H1 (cell line): ENCODE results near the gene PPIF. TPM values are rescaled to one million over a fixed set of nuclear protein-coding genes. Genes with fewer than 3 reads are reported as not detected.

Source experiments
- CTCF ChIA-PET: fragments of 300-600 bp; sonication (Branson Sonifier 250); formaldehyde crosslinking; loops from one replicate; lab custom pipeline; 2021; ENCODE audit not compliant: partially characterized antibody; lab: Charles Lee
- POLR2A ChIA-PET: fragments of 300-600 bp; sonication (Branson Sonifier 250); formaldehyde crosslinking; loops from one replicate; lab custom pipeline; 2021; ENCODE audit warnings: inconsistent platforms; ENCODE audit not compliant: partially characterized antibody; lab: Charles Lee
- DNase-seq, 2 experiments: peaks; one replicate each; pipeline versions ENCODE4 v3.0.0 to v3.0.0-alpha.2; 2010 to 2022; ENCODE audit warnings: low spot score in 2 of 2, low read depth in 1 of 2, mixed read lengths in 1 of 2
- FAIRE-seq: peaks from 2 replicates; lab custom pipeline; 2011; peaks lifted over from hg19 to GRCh38; lab: Jason Lieb, UNC
- H2AFZ ChIP-seq: 2 replicates; pipeline ENCODE4 v1.8.1; 2012; ENCODE audit warnings: low read length, inconsistent platforms
- H2AK5ac ChIP-seq: 2 replicates; pipeline ENCODE4 v1.6.1; 2013; ENCODE audit warnings: low read depth, low read length
- H2BK120ac ChIP-seq: replicated peaks from 2 replicates; pipeline ENCODE3; 2013; ENCODE audit warnings: low read depth, low read length, inconsistent platforms
- H2BK12ac ChIP-seq: 2 replicates; pipeline ENCODE4 v1.6.1; 2013; ENCODE audit warnings: low read depth, low read length
- H2BK15ac ChIP-seq: 2 replicates; pipeline ENCODE4 v1.6.1; 2013; ENCODE audit warnings: low read length
- H2BK20ac ChIP-seq: 2 replicates; pipeline ENCODE4 v1.6.1; 2013; ENCODE audit warnings: low read length
- H2BK5ac ChIP-seq: 2 replicates; pipeline ENCODE4 v1.6.1; 2013; ENCODE audit warnings: low read depth, low read length
- H3K14ac ChIP-seq: 2 replicates; pipeline ENCODE4 v1.6.1; 2013; ENCODE audit warnings: inconsistent platforms; ENCODE audit not compliant: insufficient read length
- H3K18ac ChIP-seq: 2 replicates; pipeline ENCODE4 v1.6.1; 2013; ENCODE audit warnings: low read length; ENCODE audit errors: extremely low read depth
- H3K23ac ChIP-seq: 2 replicates; pipeline ENCODE4 v1.6.1; 2013; ENCODE audit warnings: inconsistent platforms; ENCODE audit not compliant: insufficient read length
- H3K23me2 ChIP-seq: 2 replicates; pipeline ENCODE4 v1.6.1; 2013; ENCODE audit warnings: low read depth, low read length
- H3K27ac ChIP-seq: 2 replicates; pipeline ENCODE4 v1.6.1; 2011; ENCODE audit warnings: low read depth, low read length, inconsistent platforms
- H3K27me3 ChIP-seq, 4 experiments: replicated peaks in 1 of 4; 1 replicate in 1 of 4; 2 replicates in 3 of 4; pipeline versions ENCODE4 v1.6.1 to v1.8.1; 2011 to 2013; ENCODE audit warnings: low read length in 3 of 4, mild to moderate bottlenecking in 3 of 4, inconsistent platforms in 2 of 4, mixed read lengths in 2 of 4, moderate library complexity in 1 of 4; ENCODE audit not compliant: control insufficient read depth in 3 of 4, insufficient read depth in 3 of 4; ENCODE audit errors: extremely low read depth in 1 of 4
- H3K36me3 ChIP-seq, 4 experiments: 2 replicates each; pipeline versions ENCODE4 v1.6.1 to v1.8.1; 2011 to 2013; ENCODE audit warnings: mild to moderate bottlenecking in 4 of 4, low read length in 3 of 4, moderate library complexity in 2 of 4, control low read depth in 1 of 4, inconsistent platforms in 1 of 4; ENCODE audit not compliant: insufficient read depth in 4 of 4, control insufficient read depth in 2 of 4
- H3K4ac ChIP-seq: replicated peaks from 2 replicates; pipeline ENCODE3; 2013; ENCODE audit warnings: low read length, low read depth, mixed read lengths, inconsistent platforms; ENCODE audit not compliant: insufficient read length
- H3K4me1 ChIP-seq, 4 experiments: replicated peaks in 1 of 4; 1 replicate in 1 of 4; 2 replicates in 3 of 4; pipeline versions ENCODE4 v1.6.1 to v1.8.1; 2011 to 2013; ENCODE audit warnings: low read length in 3 of 4, inconsistent platforms in 2 of 4, mixed read lengths in 1 of 4; ENCODE audit not compliant: insufficient read depth in 4 of 4, control insufficient read depth in 3 of 4
- H3K4me2 ChIP-seq, 2 experiments: 2 replicates each; pipeline versions ENCODE4 v1.6.1 to v1.8.1; 2011 to 2013; ENCODE audit warnings: low read depth in 2 of 2, low read length in 2 of 2, control low read depth in 1 of 2, inconsistent platforms in 1 of 2, mild to moderate bottlenecking in 1 of 2; ENCODE audit not compliant: insufficient read depth in 1 of 2
- H3K4me3 ChIP-seq, 4 experiments: fragments of 200-600, 300-600 bp in 1 of 4; sonication (generic), shearing (Covaris generic), sonication (Bioruptor Twin) in 1 of 4; 2 replicates each; pipeline versions ENCODE4 v1.5.1 to v1.8.1; 2011 to 2016; ENCODE audit warnings: low read length in 4 of 4, low read depth in 3 of 4, control low read depth in 2 of 4, inconsistent platforms in 2 of 4, mild to moderate bottlenecking in 2 of 4, mixed read lengths in 1 of 4, moderate library complexity in 1 of 4; ENCODE audit not compliant: insufficient read depth in 2 of 4; ENCODE audit errors: extremely low read depth in 1 of 4
- H3K56ac ChIP-seq: replicated peaks from 2 replicates; pipeline ENCODE3; 2013; ENCODE audit warnings: low read depth, mild to moderate bottlenecking, mixed read lengths, low read length, inconsistent platforms; ENCODE audit not compliant: insufficient read length
- H3K79me1 ChIP-seq: 2 replicates; pipeline ENCODE4 v1.6.1; 2013; ENCODE audit warnings: low read depth, low read length, control low read depth
- H3K79me2 ChIP-seq, 2 experiments: 2 replicates each; pipeline versions ENCODE4 v1.6.1 to v1.8.1; 2012 to 2013; ENCODE audit warnings: low read length in 2 of 2, mild to moderate bottlenecking in 2 of 2, inconsistent platforms in 1 of 2; ENCODE audit not compliant: insufficient read depth in 2 of 2, control insufficient read depth in 1 of 2
- H3K9ac ChIP-seq, 4 experiments: replicated peaks in 1 of 4; 1 replicate in 1 of 4; 2 replicates in 3 of 4; pipeline versions ENCODE4 v1.6.1 to v1.8.1; 2011 to 2013; ENCODE audit warnings: low read depth in 3 of 4, low read length in 3 of 4, control low read depth in 2 of 4, mild to moderate bottlenecking in 2 of 4, moderate library complexity in 2 of 4, inconsistent platforms in 1 of 4; ENCODE audit errors: extremely low read depth in 1 of 4
- H3K9me3 ChIP-seq, 2 experiments: 2 replicates each; pipeline versions ENCODE4 v1.6.1 to v1.8.1; 2012 to 2013; ENCODE audit warnings: mild to moderate bottlenecking in 2 of 2, moderate library complexity in 2 of 2, control low read depth in 1 of 2, inconsistent platforms in 1 of 2, low read depth in 1 of 2, low read length in 1 of 2, mixed read lengths in 1 of 2; ENCODE audit not compliant: insufficient read depth in 2 of 2
- H4K20me1 ChIP-seq, 2 experiments: replicated peaks in 1 of 2; 2 replicates each; pipeline versions ENCODE3 to v1.8.1; 2011 to 2013; ENCODE audit warnings: inconsistent platforms in 2 of 2, low read length in 2 of 2, mild to moderate bottlenecking in 1 of 2; ENCODE audit not compliant: insufficient read depth in 2 of 2, control insufficient read depth in 1 of 2
- H4K5ac ChIP-seq: 2 replicates; pipeline ENCODE4 v1.6.1; 2013; ENCODE audit warnings: low read length, low read depth, mixed read lengths, inconsistent platforms; ENCODE audit not compliant: insufficient read length
- H4K8ac ChIP-seq: 2 replicates; pipeline ENCODE4 v1.8.0; 2013; ENCODE audit warnings: mild to moderate bottlenecking, moderate library complexity, low read length, inconsistent platforms; ENCODE audit not compliant: insufficient read depth; ENCODE audit errors: extremely low read depth
- H4K91ac ChIP-seq: replicated peaks from 2 replicates; pipeline ENCODE3; 2013; ENCODE audit warnings: low read length, mixed read lengths, inconsistent platforms; ENCODE audit not compliant: insufficient read length
- ASH2L ChIP-seq: fragments of 200-600, 300-600 bp; sonication (generic); IDR thresholded peaks from one replicate; pipeline ENCODE4 v1.7.1; 2017; ENCODE audit warnings: low read length
- CBX8 ChIP-seq: fragments of 300-800, 300-1000 bp; sonication (generic); IDR thresholded peaks from 2 replicates; pipeline ENCODE4 v1.7.1; 2016; ENCODE audit warnings: low read depth, low read length, borderline replicate concordance
- CHD1 ChIP-seq: IDR thresholded peaks from 2 replicates; pipeline ENCODE4 v1.6.1; 2012; ENCODE audit warnings: low read depth, low read length, improper control_type of control experiment
- EZH2 ChIP-seq: fragments of 200-600 bp; sonication (generic); IDR thresholded peaks from 2 replicates; pipeline ENCODE4 v1.7.1; 2012; ENCODE audit warnings: low read depth, mild to moderate bottlenecking, moderate library complexity, low read length, inconsistent platforms; ENCODE audit not compliant: severe bottlenecking
- HDAC2 ChIP-seq, 2 experiments: fragments of 300-600 bp in 1 of 2; sonication (generic) in 1 of 2; IDR thresholded peaks; 2 replicates each; pipeline ENCODE4 v1.6.1; 2011 to 2012; ENCODE audit warnings: low read depth in 2 of 2, low read length in 2 of 2, mild to moderate bottlenecking in 2 of 2, moderate library complexity in 2 of 2, borderline replicate concordance in 1 of 2, inconsistent platforms in 1 of 2
- KDM1A ChIP-seq: fragments of 200-600, 300-600 bp; sonication (generic); IDR thresholded peaks from 2 replicates; pipeline ENCODE4 v1.7.1; 2016; ENCODE audit warnings: mild to moderate bottlenecking, low read length, borderline replicate concordance
- NANOG ChIP-seq: IDR thresholded peaks from 2 replicates; pipeline ENCODE4 v1.6.1; 2011; ENCODE audit warnings: low read length, low read depth, mild to moderate bottlenecking, inconsistent platforms; ENCODE audit not compliant: insufficient read depth, poor library complexity, severe bottlenecking
- NRF1 ChIP-seq: IDR thresholded peaks from 2 replicates; pipeline ENCODE4 v1.6.1; 2011; ENCODE audit warnings: mild to moderate bottlenecking, low read depth, low read length, improper control_type of control experiment
- RXRA ChIP-seq: IDR thresholded peaks from 2 replicates; pipeline ENCODE4 v1.6.1; 2011; ENCODE audit warnings: low read depth, mild to moderate bottlenecking, low read length, moderate library complexity; ENCODE audit not compliant: insufficient read depth
- SP1 ChIP-seq: IDR thresholded peaks from 2 replicates; pipeline ENCODE4 v1.6.1; 2011; ENCODE audit warnings: low read depth, low read length
- TBP ChIP-seq: IDR thresholded peaks from 2 replicates; pipeline ENCODE4 v1.6.1; 2011; ENCODE audit warnings: low read depth, low read length, improper control_type of control experiment
- TCF12 ChIP-seq: IDR thresholded peaks from 2 replicates; pipeline ENCODE4 v1.6.1; 2011; ENCODE audit warnings: low read depth, mild to moderate bottlenecking, low read length
- TEAD4 ChIP-seq: IDR thresholded peaks from 2 replicates; pipeline ENCODE4 v1.6.1; 2012; ENCODE audit warnings: low read depth, low read length, inconsistent platforms, mixed read lengths
- USF2 ChIP-seq: IDR thresholded peaks from 2 replicates; pipeline ENCODE4 v1.6.1; 2011; ENCODE audit warnings: low read length, improper control_type of control experiment
- WGBS, 2 experiments: shearing (Covaris generic) in 1 of 2; methylation state at CpG; one replicate each; pipeline versions ENCODE4 v1.1.6 to v1.1.7; 2013 to 2015; ENCODE audit warnings: low lambda C conversion rate in 2 of 2, mixed read lengths in 2 of 2, inconsistent platforms in 1 of 2, low coverage in 1 of 2, missing lambda C conversion rate in 1 of 2; ENCODE audit not compliant: insufficient replicate concordance in 2 of 2, insufficient coverage in 1 of 2, insufficient read length in 1 of 2; ENCODE audit errors: extremely low coverage in 1 of 2, missing lambda C conversion rate in 1 of 2; 5-methylcytosine and 5-hydroxymethylcytosine counted together
- polyA plus RNA-seq, 7 experiments: library from polyadenylated mRNA; depleted of rRNA in 3 of 7; stranded (reverse) in 5 of 7; unstranded in 2 of 7; fragments of >200 nt in 5 of 7; fragments of 200-250 nt in 2 of 7; gene quantifications; 1 replicate in 5 of 7; 2 replicates in 1 of 7; 4 replicates in 1 of 7; pipeline versions ENCODE4 v1.2.1 to v1.2.3, GENCODE V29; 2011 to 2013; ENCODE audit warnings: missing spikeins in 2 of 7, mixed read lengths in 2 of 7
- total RNA-seq: library from RNA; stranded (reverse); fragmentation: NEBNext Ultra II Directional; extraction: Animal tissue kit (Norgen Biotek cat#: 25700); gene quantifications from 2 replicates; pipeline ENCODE4 v1.2.1, GENCODE V29; 2021

The PPIF gene
- total and polyA plus RNA-seq, 2 of the 8 experiments (the other 6 are each of a cell fraction or from before 2014, with no cell fraction given): 70.2 to 77.6 TPM

GRCh38 chr10:79394664-79395063 is 47.4 kb downstream of the PPIF start:
- H3K56ac ChIP-seq: no peak overlapping the region
- DNase-seq (no peak), FAIRE-seq (no peak)
- no peak overlapping the region for H4K91ac ChIP-seq
- 96% methylated on average over 5 of the region's 5 CpGs; no CpG with 5 or more reads in 1 of the 2 experiments for WGBS, 2 experiments
- no peak overlapping the region for H2AK5ac ChIP-seq
- H2BK12ac ChIP-seq: no peak overlapping the region
- H2BK20ac ChIP-seq: no peak overlapping the region
- no peak overlapping the region for H3K27ac ChIP-seq
- H3K79me2 ChIP-seq: no peaks in the 10 kb centered on the region
- H2BK120ac ChIP-seq: no peak overlapping the region
- H3K4ac ChIP-seq: no peak overlapping the region
- no peaks in the 10 kb centered on the region; a peak in 1 of 7 replicates for H3K27me3 ChIP-seq
- no peaks in the 10 kb centered on the region; the same call in 1 of the 2 replicates for H3K23me2 ChIP-seq
- ChIA-PET CTCF (interaction anchor here (1.1 to 12.0 kb wide), 4 partner anchors 11 to 93 kb away, joined by 3 to 100 read pairs (median 6); no protein-coding TSS in a partner anchor), POLR2A (no interaction called here)
- no peaks in the 10 kb centered on the region for H3K36me3 ChIP-seq
- no peaks in the 10 kb centered on the region for H3K79me1 ChIP-seq
- H3K23ac ChIP-seq: no peak overlapping the region
- no peak overlapping the region for H3K14ac ChIP-seq
- no peak overlapping the region for H3K18ac ChIP-seq
- H2BK15ac ChIP-seq: no peak overlapping the region
- H4K8ac ChIP-seq: no peak overlapping the region
- no peak overlapping the region for H3K9ac ChIP-seq
- no peak overlapping the region for H4K5ac ChIP-seq
- H2AFZ ChIP-seq: no peak overlapping the region
- H3K9me3 ChIP-seq: no peaks in the 10 kb centered on the region
- H4K20me1 ChIP-seq: no peaks in the 10 kb centered on the region
- peaks cover 4 to 9% (median 7%) of the 10 kb centered on the region in 4 experiments for H3K4me1 ChIP-seq
- H3K4me3 ChIP-seq: no peak overlapping the region
- H3K4me2 ChIP-seq: no peak overlapping the region
- H2BK5ac ChIP-seq: no peak overlapping the region
- TF ChIP-seq NRF1: no peak
- no peak for TF ChIP-seq NANOG
- TF ChIP-seq KDM1A: no peak
- no peak for TF ChIP-seq RXRA
- TF ChIP-seq TCF12: no peak
- TF ChIP-seq HDAC2 (IDR thresholded peaks at IDR 0.05; ENCODE audit: borderline replicate concordance in 1 of 2, low read depth in 2 of 2, low read length in 2 of 2): no peak
- no peak for TF ChIP-seq EZH2
- no peak for TF ChIP-seq TEAD4
- no peak for TF ChIP-seq SP1
- TF ChIP-seq TBP: no peak
- no peak for TF ChIP-seq CBX8
- no peak for TF ChIP-seq ASH2L
- no peak for TF ChIP-seq CHD1
- no peak for TF ChIP-seq USF2
